ENCODE measurements around the gene NDUFB7. TPM values are rescaled to one million over a fixed set of nuclear protein-coding genes. Genes with fewer than 3 reads are reported as not detected.

NDUFB7 gene
- total and polyA plus RNA-seq, 2 of the 8 experiments (the other 6 are each of a cell fraction or from before 2014, with no cell fraction given): 151 to 740 TPM

DNA sequence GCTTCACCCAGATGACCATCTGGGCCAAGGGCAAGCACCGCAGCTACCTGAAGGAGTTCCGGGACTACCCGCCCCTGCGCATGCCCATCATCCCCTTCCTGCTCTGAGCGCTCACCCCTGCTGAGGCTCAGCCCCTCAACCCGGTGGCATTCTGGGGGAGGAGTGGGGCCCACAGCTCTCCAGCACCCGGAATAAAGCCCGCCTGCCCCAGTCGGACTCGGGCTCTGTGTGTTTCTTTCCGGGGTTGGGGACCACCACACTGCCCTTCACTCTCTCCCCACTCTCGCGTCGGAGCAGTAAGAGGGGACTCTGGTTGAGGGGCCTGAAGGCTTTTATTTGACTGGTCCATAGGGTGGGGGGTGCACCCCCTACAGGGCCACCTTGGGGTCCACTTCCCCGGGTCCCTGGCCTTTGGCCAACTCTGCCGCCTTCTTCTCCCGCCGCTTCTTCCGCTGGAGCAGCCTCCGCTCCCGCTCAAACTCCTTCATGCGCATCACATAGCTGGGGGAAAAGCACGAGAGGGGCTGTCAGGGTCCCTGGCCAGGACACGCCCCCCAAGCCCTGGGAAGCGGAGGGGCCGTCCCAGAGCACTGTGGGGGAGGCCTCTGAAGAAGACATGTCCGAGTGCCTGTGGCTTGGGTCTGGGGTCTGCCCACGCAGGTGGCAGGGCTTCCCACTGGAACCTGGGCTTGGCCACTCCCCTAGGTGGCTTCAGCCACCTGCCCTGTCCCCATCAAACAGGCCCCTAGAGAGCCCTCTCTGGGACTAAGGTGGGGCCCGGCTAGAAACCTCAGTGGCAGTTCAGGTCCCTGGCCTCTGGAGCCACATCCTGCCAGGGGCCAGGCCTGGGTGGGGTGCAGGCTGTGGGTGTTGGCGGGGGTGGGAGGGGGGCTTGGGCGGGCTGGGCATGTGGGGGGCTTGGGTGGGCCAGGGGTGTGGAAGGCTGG, 5.8 kb downstream of the NDUFB7 start (continued):
- TF ChIP-seq CHD7 (IDR thresholded peaks at IDR 0.05; ENCODE audit: insufficient replicate concordance, low read length) (no peak), CHD1 (IDR thresholded peaks at IDR 0.05; ENCODE audit: low read depth, low read length) (no peak), KDM4A (IDR thresholded peaks at IDR 0.05; ENCODE audit: low read depth, low read length, severe bottlenecking) (no peak), TEAD4 (IDR thresholded peaks at IDR 0.05; ENCODE audit: low read depth, low read length) (no peak)

Measured in H1 (cell line).